IPS-18c (cell line): ENCODE results near the gene PCNX1.
"Not testable (repeated sequence)": the region's sequence is repeated elsewhere in the genome, so short reads cannot be mapped to it uniquely, and the experiment has no call there.

ENCODE experiments used
- H3K4me3 ChIP-seq: 2 replicates; pipeline ENCODE4 v1.7.0; 2013; ENCODE audit warnings: low read depth, mild to moderate bottlenecking, low read length, moderate library complexity; ENCODE audit not compliant: insufficient read depth
- H3K9me3 ChIP-seq: one replicate; pipeline ENCODE4 v1.6.1; 2013; ENCODE audit warnings: mild to moderate bottlenecking, low read length, moderate library complexity; ENCODE audit not compliant: control insufficient read depth, insufficient read depth

Gene PCNX1

GRCh38 chr14:71115821-71116567 lies 208.7 kb downstream of the PCNX1 start:
- Histone ChIP-seq H3K4me3 (no peak overlapping the region), H3K9me3 (no peaks in the 10 kb centered on the region)

GRCh38 chr14:71116568-71117122 lies 209.4 kb downstream of the PCNX1 start:
- Histone ChIP-seq H3K9me3 (no peaks in the 10 kb centered on the region), H3K4me3 (no peak overlapping the region)

DNA sequence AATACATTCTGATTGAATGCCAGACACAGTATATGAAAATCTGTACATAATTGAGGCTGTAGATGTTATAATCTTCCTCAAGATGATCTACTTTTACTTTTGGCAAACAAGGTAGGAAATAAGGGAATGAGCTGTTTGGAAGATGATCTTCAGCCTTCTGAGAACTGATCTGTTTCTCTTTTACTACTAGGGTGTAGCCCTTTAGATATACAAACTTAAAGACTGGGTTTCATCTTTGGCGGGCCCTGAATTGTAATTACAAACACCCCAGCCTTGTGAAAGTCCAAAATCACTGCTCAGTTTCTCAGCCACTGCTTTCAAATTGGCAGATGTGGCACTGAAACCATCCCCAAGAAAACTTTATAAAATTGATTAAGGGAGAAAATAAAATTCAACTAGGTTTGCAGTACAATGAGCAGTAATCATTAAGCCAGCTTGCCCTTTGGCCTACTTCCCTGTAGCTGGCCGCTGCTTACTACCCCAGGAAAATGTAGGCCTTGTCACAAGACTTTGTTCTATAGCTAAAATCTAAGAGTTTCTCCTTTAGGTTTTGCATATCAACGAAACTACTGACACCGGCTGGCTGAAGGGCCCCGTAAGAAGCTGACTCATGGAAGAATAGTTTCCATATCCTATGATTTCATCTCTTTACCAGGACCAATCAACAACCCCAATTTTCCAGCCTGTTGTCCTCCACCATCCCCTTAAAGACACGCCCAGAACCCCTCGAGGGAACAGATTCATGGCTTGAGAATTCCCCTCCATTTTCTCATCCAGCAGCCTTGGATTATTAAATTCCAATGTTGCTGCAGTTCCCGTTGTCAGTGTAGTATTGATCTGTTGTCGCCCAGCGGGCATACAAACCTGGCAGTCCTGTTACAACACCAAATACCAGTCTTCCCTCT lies 210.8 kb downstream of the PCNX1 start:
- Histone ChIP-seq H3K4me3 (no peak overlapping the region), H3K9me3 (no peaks in the 10 kb centered on the region)

GRCh38 chr14:71119075-71119474 lies 211.8 kb downstream of the PCNX1 start:
- Histone ChIP-seq H3K9me3 (no peaks in the 10 kb centered on the region), H3K4me3 (no peak overlapping the region)

GRCh38 chr14:71119832-71120231 lies 212.6 kb downstream of the PCNX1 start:
- Histone ChIP-seq H3K4me3 (no peak overlapping the region), H3K9me3 (no peaks in the 10 kb centered on the region)

- H3K4me3 ChIP-seq: no peak overlapping the region
- peaks cover 2% of the 10 kb centered on the region for H3K9me3 ChIP-seq
Observed at GRCh38 chr14:71121001-71121400, 213.7 kb downstream of the PCNX1 start.

GRCh38 chr14:71121711-71122110 lies 214.5 kb downstream of the PCNX1 start:
- Histone ChIP-seq H3K9me3 (peaks cover 2% of the 10 kb centered on the region), H3K4me3 (no peak overlapping the region)

DNA sequence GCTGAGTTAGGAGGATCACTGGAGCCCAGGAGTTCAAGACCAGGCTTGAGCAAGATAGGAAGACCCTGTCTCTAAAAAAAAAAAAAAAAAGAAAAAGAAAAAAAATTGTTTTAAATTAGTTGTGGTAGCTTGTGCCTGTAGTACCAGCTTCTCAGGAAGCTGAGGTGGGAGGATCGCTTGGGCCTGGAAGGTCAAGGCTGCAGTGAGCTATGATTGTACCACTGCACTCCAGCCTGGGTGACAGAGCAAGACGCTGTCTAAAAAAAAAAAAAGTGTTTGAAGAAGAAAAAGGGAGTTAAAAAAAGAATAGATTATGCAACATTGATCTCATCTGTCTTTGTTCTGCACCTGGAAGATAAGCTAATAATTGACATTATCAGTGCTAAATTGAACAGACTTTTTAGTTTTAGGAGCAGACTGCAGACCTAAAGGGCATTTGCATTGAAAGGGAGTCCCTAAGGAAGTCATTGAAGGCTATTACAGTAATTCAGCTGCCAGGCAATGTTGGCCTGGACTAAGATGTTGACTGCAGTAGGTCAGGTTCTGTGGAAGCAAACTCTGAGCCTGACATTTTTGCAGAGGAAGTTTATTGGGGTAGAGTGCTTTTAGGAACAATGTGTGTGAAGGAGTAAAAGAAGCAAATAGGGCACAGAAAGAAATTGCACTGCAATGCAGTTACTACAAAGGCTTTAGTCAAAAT lies 215.8 kb downstream of the PCNX1 start:
- peaks cover 2% of the 10 kb centered on the region for H3K9me3 ChIP-seq
- H3K4me3 ChIP-seq: no peak overlapping the region

DNA sequence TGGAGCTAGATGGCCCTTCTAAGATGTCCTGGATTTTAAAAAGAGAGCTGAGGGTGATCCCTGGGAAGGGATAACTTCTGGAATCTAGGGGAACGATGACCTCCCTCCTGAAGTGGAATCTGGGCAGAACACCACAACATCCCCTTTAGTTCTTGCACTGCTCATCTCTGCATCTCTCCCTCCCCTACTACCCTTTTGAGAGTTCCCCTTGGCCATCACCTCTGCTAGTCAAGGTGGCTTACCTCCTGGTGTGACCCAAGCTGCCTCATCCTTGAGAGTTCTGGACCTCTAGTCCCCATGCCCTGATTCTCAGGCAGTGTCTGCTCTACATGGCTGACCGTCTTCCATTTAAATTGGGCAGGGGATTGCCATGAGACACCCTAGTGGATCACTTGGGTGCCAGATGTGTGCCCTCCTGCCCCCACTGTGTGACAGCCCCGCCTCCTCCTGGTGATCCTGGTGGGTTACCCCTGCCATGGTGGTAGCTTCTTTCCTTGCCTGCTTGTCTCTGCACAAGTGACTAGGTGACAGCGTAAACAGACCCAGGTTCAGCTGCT lies 216.4 kb downstream of the PCNX1 start:
- H3K4me3 ChIP-seq: no peak overlapping the region
- H3K9me3 ChIP-seq: peaks cover 2% of the 10 kb centered on the region

GRCh38 chr14:71129716-71130490 lies 222.6 kb downstream of the PCNX1 start:
- H3K9me3 ChIP-seq, H3K4me3 ChIP-seq: not testable (repeated sequence)

DNA sequence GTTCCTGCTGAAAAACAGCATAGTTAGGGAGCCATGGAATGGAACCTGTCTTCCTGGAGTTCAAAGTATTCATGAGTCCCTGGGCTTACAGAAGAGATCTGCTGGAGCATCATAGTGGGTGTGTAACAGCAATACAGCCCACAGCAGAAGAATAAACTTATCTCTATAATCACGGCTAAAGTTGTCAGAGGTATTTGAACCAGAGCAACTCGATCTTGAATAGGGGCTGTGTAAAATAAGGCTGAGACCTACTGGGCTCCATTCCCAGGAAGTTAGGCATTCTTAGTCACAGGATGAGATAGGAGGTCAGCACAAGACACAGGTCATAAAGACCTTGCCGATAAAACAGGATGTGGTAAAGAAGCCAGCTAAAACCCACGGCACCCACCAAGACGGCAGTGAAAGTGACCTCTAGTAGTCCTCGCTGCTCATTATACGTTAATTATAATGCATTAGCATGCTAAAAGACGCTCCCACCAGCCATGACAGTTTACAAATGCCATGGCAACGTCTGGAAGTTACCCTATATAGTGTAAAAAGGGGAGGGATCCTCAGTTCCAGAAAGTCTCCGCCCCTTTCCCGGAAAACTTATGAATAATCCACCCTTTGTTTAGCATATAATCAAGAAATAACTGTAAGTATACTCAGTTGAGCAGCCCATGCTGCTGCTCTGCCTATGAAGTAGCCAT lies 223.4 kb downstream of the PCNX1 start:
- Histone ChIP-seq H3K9me3 (no peaks in the 10 kb centered on the region), H3K4me3 (no peak overlapping the region)

GRCh38 chr14:71133296-71133695 lies 226.0 kb downstream of the PCNX1 start:
- H3K4me3 ChIP-seq: no peak overlapping the region
- peaks cover 3% of the 10 kb centered on the region for H3K9me3 ChIP-seq

DNA sequence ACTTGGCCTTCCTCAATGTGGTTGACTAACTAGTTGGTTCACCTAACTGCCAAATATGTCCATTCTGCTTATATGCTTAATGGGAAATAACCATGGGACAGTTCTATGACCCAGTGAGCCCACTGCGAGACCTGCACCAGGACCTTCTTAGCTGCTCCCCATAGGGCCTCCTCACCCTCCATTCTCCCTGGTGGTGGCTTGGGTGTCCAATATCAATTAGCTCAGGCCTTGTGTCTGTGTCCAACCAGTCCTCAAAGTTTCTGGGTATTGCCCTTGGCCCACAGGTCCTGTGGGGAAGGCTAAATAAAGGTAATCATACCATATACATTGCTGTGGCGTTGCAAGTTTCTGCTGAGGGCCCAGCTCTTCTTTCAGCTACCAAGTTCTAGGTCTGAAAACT lies 228.2 kb downstream of the PCNX1 start:
- Histone ChIP-seq H3K4me3 (no peak overlapping the region), H3K9me3 (peaks cover 3% of the 10 kb centered on the region)

DNA sequence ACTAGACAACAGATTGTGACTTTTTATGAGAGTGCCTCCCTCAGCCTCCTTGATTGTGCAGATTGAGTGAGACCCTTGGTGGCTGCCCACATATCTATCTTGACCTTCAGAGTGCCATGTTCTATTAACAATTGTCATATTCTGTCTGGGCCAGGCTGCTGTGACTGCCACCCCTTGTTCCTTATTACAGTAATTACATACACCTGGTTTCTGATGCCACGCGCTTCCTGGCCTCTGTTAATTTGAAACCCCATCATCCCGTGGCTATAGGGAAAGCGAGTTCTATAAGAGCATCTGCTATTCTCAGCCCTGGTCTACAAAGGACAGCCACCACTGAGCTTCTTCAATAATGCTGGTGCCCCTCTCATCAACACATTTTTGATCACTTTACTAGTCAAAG lies 228.7 kb downstream of the PCNX1 start:
- Histone ChIP-seq H3K4me3 (no peak overlapping the region), H3K9me3 (peaks cover 3% of the 10 kb centered on the region)

- Histone ChIP-seq H3K4me3 (no peak overlapping the region), H3K9me3 (peaks cover 3% of the 10 kb centered on the region)
Observed at GRCh38 chr14:71136386-71137060, 229.3 kb downstream of the PCNX1 start.
